Left ventricle myocardium inferior (tissue), 1 donor: ENCODE results near the gene EPB41L5. TPM values are rescaled to one million over a fixed set of nuclear protein-coding genes. Genes with fewer than 3 reads are reported as not detected.
A peak's percentile ranks its signal among the peaks of the same experiment; 100 is the strongest.

Experiments used
- DNase-seq: peaks from one replicate; pipeline ENCODE4 v3.0.0-alpha.2; 2020
- H3K27ac ChIP-seq: fragments of 200-600 bp; replicated peaks from 2 replicates; pipeline ENCODE4 v1.8.0; 2021
- H3K27me3 ChIP-seq: fragments of 200-600 bp; 2 replicates; pipeline ENCODE4 v1.8.0; 2021; ENCODE audit warnings: low read depth
- H3K36me3 ChIP-seq: fragments of 200-600 bp; 2 replicates; pipeline ENCODE4 v1.8.0; 2021
- H3K4me1 ChIP-seq: fragments of 200-600 bp; 2 replicates; pipeline ENCODE4 v1.8.0; 2021
- H3K4me3 ChIP-seq: fragments of 200-600 bp; 2 replicates; pipeline ENCODE4 v1.8.0; 2021; ENCODE audit warnings: mild to moderate bottlenecking, moderate library complexity
- H3K9me3 ChIP-seq: fragments of 200-600 bp; replicated peaks from 2 replicates; pipeline ENCODE4 v1.8.0; 2021
- CTCF ChIP-seq: fragments of 200-600 bp; IDR thresholded peaks from 2 replicates; pipeline ENCODE4 v1.8.0; 2021; ENCODE audit warnings: antibody characterized with exemption, mild to moderate bottlenecking, borderline replicate concordance
- intact Hi-C: fragments of 100-400 bp; cut with micrococcal nuclease; formaldehyde crosslinking; loops from one replicate; pipeline ENCODE4 v1.11.0; 2022
- total RNA-seq: library from RNA; stranded (reverse); fragmentation: NEBNext Ultra II Directional; extraction: Animal tissue kit (Norgen Biotek cat#: 25700); gene quantifications from one replicate; pipeline ENCODE4 v1.2.1, GENCODE V29; 2021
- donor health status: DM: no; HTN: yes; CAD: no; lungs with severe emphysema.

The EPB41L5 gene
- total RNA-seq, 1 donor from 2014 or later, result 9.1 TPM

GRCh38 chr2:120013597-120014223 lies 833 bp downstream of the EPB41L5 start:
- intact Hi-C loops, result no loop called here

GRCh38 chr2:120014226-120014980 lies 1.5 kb downstream of the EPB41L5 start:
- no peak for TF ChIP-seq CTCF
- no peaks in the 10 kb centered on the region for H3K9me3 ChIP-seq
- no peaks in the 10 kb centered on the region for H3K36me3 ChIP-seq
- no peaks in the 10 kb centered on the region for H3K27me3 ChIP-seq
- DNase-seq, result no peak
- H3K4me3 ChIP-seq, result peak overlapping the region; percentile 99
- peaks cover 34% of the 10 kb centered on the region for H3K4me1 ChIP-seq
- peak overlapping the region; percentile 29 for H3K27ac ChIP-seq
- intact Hi-C loops, result no loop called here

More at GRCh38 chr2:120013597-120014223, 833 bp downstream of the EPB41L5 start:
- Histone ChIP-seq H3K9me3 (no peaks in the 10 kb centered on the region), H3K4me3 (peak overlapping the region; percentile 99), H3K36me3 (no peaks in the 10 kb centered on the region), H3K4me1 (peaks cover 34% of the 10 kb centered on the region), H3K27me3 (no peaks in the 10 kb centered on the region), H3K27ac (peak overlapping the region; percentile 90)
- no peak for TF ChIP-seq CTCF
- peak; percentile 29 for DNase-seq

GRCh38 chr2:120016800-120017199 lies 3.9 kb downstream of the EPB41L5 start:
- TF ChIP-seq CTCF, result no peak
- peaks cover 31% of the 10 kb centered on the region for H3K4me1 ChIP-seq
- no peaks in the 10 kb centered on the region for H3K27me3 ChIP-seq
- H3K27ac ChIP-seq, result no peak overlapping the region
- no peaks in the 10 kb centered on the region for H3K36me3 ChIP-seq
- intact Hi-C loops, result no loop called here
- H3K9me3 ChIP-seq, result no peaks in the 10 kb centered on the region
- DNase-seq, result no peak
- H3K4me3 ChIP-seq, result no peak overlapping the region

GRCh38 chr2:120017201-120017600 lies 4.3 kb downstream of the EPB41L5 start:
- H3K4me1 ChIP-seq, result peaks cover 27% of the 10 kb centered on the region
- H3K9me3 ChIP-seq, result no peaks in the 10 kb centered on the region
- H3K36me3 ChIP-seq, result no peaks in the 10 kb centered on the region
- H3K27me3 ChIP-seq, result no peaks in the 10 kb centered on the region
- no peak for DNase-seq
- TF ChIP-seq CTCF, result no peak
- H3K27ac ChIP-seq, result no peak overlapping the region
- H3K4me3 ChIP-seq, result no peak overlapping the region
- intact Hi-C loops, result no loop called here

- Histone ChIP-seq H3K9me3 (peaks cover 7% of the 10 kb centered on the region), H3K36me3 (no peaks in the 10 kb centered on the region), H3K4me1 (peaks cover 16% of the 10 kb centered on the region), H3K4me3 (no peak overlapping the region), H3K27me3 (no peaks in the 10 kb centered on the region), H3K27ac (no peak overlapping the region)
- no peak for DNase-seq
- no peak for TF ChIP-seq CTCF
- intact Hi-C loops, result no loop called here
Observed at GRCh38 chr2:120018549-120018948, 5.7 kb downstream of the EPB41L5 start.
